Nasal cavity respiratory epithelium epithelial cell of viscerocranial mucosa (primary cell): ENCODE results near the gene AFTPH. TPM values are rescaled to one million over a fixed set of nuclear protein-coding genes. Genes with fewer than 3 reads are reported as not detected.

Source experiments
- total RNA-seq: library from RNA; depleted of rRNA; stranded (reverse); fragments of >200 nt; gene quantifications from 2 replicates; pipeline ENCODE4 v1.2.3, GENCODE V29; 2014

The AFTPH gene, protein sequence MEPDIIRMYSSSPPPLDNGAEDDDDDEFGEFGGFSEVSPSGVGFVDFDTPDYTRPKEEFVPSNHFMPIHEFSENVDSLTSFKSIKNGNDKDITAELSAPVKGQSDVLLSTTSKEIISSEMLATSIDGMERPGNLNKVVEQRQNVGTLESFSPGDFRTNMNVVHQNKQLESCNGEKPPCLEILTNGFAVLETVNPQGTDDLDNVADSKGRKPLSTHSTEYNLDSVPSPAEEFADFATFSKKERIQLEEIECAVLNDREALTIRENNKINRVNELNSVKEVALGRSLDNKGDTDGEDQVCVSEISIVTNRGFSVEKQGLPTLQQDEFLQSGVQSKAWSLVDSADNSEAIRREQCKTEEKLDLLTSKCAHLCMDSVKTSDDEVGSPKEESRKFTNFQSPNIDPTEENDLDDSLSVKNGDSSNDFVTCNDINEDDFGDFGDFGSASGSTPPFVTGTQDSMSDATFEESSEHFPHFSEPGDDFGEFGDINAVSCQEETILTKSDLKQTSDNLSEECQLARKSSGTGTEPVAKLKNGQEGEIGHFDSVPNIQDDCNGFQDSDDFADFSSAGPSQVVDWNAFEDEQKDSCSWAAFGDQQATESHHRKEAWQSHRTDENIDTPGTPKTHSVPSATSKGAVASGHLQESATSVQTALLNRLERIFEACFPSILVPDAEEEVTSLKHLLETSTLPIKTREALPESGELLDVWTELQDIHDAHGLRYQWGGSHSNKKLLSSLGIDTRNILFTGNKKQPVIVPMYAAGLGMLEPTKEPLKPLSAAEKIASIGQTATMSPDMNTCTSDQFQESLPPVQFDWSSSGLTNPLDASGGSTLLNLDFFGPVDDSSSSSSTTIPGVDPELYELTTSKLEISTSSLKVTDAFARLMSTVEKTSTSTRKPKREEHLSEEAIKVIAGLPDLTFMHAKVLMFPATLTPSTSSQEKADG
- 68.6 and 87.1 TPM in 2 replicates for total RNA-seq

DNA sequence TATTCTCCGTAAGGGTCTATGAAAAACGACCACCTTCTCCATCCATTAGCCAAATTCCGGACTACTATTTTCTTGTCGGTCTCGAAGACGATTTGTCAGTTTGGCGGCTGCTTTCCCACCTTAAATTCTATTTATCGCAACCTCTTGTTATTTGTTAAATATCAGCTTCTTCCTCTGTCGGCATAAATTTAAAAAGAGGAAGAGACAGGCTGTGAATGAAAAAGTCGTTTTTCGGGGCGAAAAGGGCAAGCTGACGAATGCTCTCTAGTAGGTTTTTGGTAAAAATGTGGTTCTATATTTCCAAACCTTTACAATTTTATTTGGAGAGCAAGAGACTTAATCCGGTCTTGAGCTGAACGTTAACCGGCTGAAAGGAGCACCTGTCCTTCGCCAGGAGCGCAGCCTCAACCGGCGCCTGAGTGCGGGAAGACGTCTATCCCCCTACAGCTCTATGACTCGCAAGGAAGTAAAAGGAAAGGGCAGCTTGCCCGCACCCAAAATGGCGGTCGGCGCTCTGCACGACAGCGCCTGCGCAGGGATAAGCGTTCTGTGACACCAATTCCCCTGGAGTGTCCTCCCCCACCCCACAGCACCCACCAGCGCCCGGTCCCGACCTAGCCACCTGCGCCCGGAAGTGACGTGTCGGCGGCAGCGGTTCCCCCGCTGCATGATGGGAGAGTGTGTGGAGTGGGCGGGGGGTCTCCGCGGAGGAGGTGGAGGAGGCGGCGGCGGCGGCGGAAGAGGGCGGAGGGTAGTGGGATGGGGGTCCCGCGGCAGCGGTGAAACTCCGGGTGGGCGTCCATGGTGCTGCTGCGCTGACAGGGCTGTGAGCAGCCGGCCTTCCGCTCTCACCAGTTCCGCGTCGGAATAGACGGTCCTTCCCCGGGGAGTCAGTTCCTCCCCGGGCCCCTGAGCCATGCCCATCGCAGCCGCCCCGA, at the start of gene AFTPH:
AFTPH (plus strand) TSS at position 663 of the 938 bp plus-strand sequence. CDS start 27,147 bp downstream, outside the sequence.

Other genes with a start within 250 kb of the AFTPH start
- gene LGALSL, start 70.2 kb upstream of the AFTPH start, total RNA-seq = 17.7 and 36.9 TPM in 2 replicates
- gene SERTAD2, start 129.6 kb downstream of the AFTPH start, total RNA-seq = 8.5 and 25.2 TPM in 2 replicates